Neural cell (in vitro differentiated cells): ENCODE results near the gene SFTPA2.
"Not testable (repeated sequence)": the region's sequence is repeated elsewhere in the genome, so short reads cannot be mapped to it uniquely, and the experiment has no call there.

Experiments used
- CTCF ChIP-seq: fragments of 450-650 bp; IDR thresholded peaks from 2 replicates; pipeline ENCODE4 v1.5.1; 2014; ENCODE audit warnings: antibody characterized with exemption, mild to moderate bottlenecking, moderate library complexity; ENCODE audit not compliant: poor library complexity, severe bottlenecking
- EZH2 ChIP-seq: fragments of 200-600, 300-800 bp; shearing (Covaris generic), sonication (generic); IDR thresholded peaks from 2 replicates; pipeline ENCODE4 v1.6.1; 2014; ENCODE audit warnings: antibody characterized with exemption, low read length, borderline replicate concordance, mild to moderate bottlenecking; ENCODE audit not compliant: insufficient read depth, poor library complexity, severe bottlenecking
- POLR2AphosphoS5 ChIP-seq: IDR thresholded peaks from 2 replicates; pipeline ENCODE4 v1.6.1; 2012
- RAD21 ChIP-seq: fragments of 450-650 bp; conservative IDR thresholded peaks from 2 replicates; pipeline ENCODE4 v1.6.1; 2014; ENCODE audit warnings: antibody characterized with exemption, mild to moderate bottlenecking, moderate library complexity
- TF ChIP-seq, protein P1 (sequence below): IDR thresholded peaks from 2 replicates; pipeline ENCODE4 v1.6.1; 2012; ENCODE audit warnings: borderline replicate concordance

- not testable (repeated sequence) for TF ChIP-seq CTCF, EZH2, POLR2AphosphoS5, RAD21
- TF ChIP-seq, protein P1, sequence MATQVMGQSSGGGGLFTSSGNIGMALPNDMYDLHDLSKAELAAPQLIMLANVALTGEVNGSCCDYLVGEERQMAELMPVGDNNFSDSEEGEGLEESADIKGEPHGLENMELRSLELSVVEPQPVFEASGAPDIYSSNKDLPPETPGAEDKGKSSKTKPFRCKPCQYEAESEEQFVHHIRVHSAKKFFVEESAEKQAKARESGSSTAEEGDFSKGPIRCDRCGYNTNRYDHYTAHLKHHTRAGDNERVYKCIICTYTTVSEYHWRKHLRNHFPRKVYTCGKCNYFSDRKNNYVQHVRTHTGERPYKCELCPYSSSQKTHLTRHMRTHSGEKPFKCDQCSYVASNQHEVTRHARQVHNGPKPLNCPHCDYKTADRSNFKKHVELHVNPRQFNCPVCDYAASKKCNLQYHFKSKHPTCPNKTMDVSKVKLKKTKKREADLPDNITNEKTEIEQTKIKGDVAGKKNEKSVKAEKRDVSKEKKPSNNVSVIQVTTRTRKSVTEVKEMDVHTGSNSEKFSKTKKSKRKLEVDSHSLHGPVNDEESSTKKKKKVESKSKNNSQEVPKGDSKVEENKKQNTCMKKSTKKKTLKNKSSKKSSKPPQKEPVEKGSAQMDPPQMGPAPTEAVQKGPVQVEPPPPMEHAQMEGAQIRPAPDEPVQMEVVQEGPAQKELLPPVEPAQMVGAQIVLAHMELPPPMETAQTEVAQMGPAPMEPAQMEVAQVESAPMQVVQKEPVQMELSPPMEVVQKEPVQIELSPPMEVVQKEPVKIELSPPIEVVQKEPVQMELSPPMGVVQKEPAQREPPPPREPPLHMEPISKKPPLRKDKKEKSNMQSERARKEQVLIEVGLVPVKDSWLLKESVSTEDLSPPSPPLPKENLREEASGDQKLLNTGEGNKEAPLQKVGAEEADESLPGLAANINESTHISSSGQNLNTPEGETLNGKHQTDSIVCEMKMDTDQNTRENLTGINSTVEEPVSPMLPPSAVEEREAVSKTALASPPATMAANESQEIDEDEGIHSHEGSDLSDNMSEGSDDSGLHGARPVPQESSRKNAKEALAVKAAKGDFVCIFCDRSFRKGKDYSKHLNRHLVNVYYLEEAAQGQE: not testable (repeated sequence)
Observed at GRCh38 chr10:79517567-79517966, 42.6 kb downstream of the SFTPA2 start.
